ENCODE data around the gene NCAM1.

NCAM1 gene

GRCh38 chr11:113065330-113065729, 104.1 kb downstream of the NCAM1 start:
- Histone ChIP-seq H3K9ac (ENCODE audit: low read depth, low read length) (no peak overlapping the region), H3K4me3 (ENCODE audit: low read depth in 1 of 2, low read length in 2 of 2) (no peak overlapping the region), H3K27me3 (ENCODE audit: insufficient read depth, low read length, poor library complexity) (peaks cover 4% of the 10 kb centered on the region), H3K4me2 (ENCODE audit: insufficient read depth, low read length) (no peak overlapping the region), H3K27ac (ENCODE audit: low read length) (no peak overlapping the region), H4K20me1 (ENCODE audit: insufficient read depth, low read length) (no peaks in the 10 kb centered on the region), H2AFZ (ENCODE audit: low read depth, low read length) (no peak overlapping the region), H3K36me3 (ENCODE audit: insufficient read depth, low read length) (no peaks in the 10 kb centered on the region), H3K9me3 (ENCODE audit: insufficient read depth, low read length, severe bottlenecking) (no peaks in the 10 kb centered on the region), H3K79me2 (ENCODE audit: insufficient read depth, low read length) (no peaks in the 10 kb centered on the region), H3K4me1 (ENCODE audit: insufficient read depth, low read length) (no peaks in the 10 kb centered on the region)
- no peak for TF ChIP-seq CTCF (IDR thresholded peaks at IDR 0.05; ENCODE audit: borderline replicate concordance, extremely low read depth, low read length, poor library complexity, severe bottlenecking)
- TF ChIP-seq EZH2 (IDR thresholded peaks at IDR 0.05; ENCODE audit: borderline replicate concordance, low read depth, low read length, severe bottlenecking): no peak
- no peak for DNase-seq
- ATAC-seq (ENCODE audit: insufficient read depth, low read depth): no peak

- DNase-seq (no peak), ATAC-seq (ENCODE audit: insufficient read depth, low read depth) (no peak)
- Histone ChIP-seq H3K27ac (ENCODE audit: low read length) (no peak overlapping the region), H3K4me3 (ENCODE audit: low read depth in 1 of 2, low read length in 2 of 2) (no peak overlapping the region), H3K4me1 (ENCODE audit: insufficient read depth, low read length) (no peaks in the 10 kb centered on the region), H2AFZ (ENCODE audit: low read depth, low read length) (no peak overlapping the region), H3K27me3 (ENCODE audit: insufficient read depth, low read length, poor library complexity) (no peaks in the 10 kb centered on the region), H3K36me3 (ENCODE audit: insufficient read depth, low read length) (no peaks in the 10 kb centered on the region), H3K9me3 (ENCODE audit: insufficient read depth, low read length, severe bottlenecking) (no peaks in the 10 kb centered on the region), H3K4me2 (ENCODE audit: insufficient read depth, low read length) (no peak overlapping the region), H3K79me2 (ENCODE audit: insufficient read depth, low read length) (no peaks in the 10 kb centered on the region), H4K20me1 (ENCODE audit: insufficient read depth, low read length) (no peaks in the 10 kb centered on the region), H3K9ac (ENCODE audit: low read depth, low read length) (no peak overlapping the region)
- TF ChIP-seq EZH2 (IDR thresholded peaks at IDR 0.05; ENCODE audit: borderline replicate concordance, low read depth, low read length, severe bottlenecking): no peak
- TF ChIP-seq CTCF (IDR thresholded peaks at IDR 0.05; ENCODE audit: borderline replicate concordance, extremely low read depth, low read length, poor library complexity, severe bottlenecking): no peak
These were observed 111.1 kb downstream of the NCAM1 start for GRCh38 chr11:113072237-113072858.

- Histone ChIP-seq H3K79me2 (ENCODE audit: insufficient read depth, low read length) (no peaks in the 10 kb centered on the region), H3K4me3 (ENCODE audit: low read depth in 1 of 2, low read length in 2 of 2) (no peak overlapping the region), H3K27me3 (ENCODE audit: insufficient read depth, low read length, poor library complexity) (no peaks in the 10 kb centered on the region), H3K36me3 (ENCODE audit: insufficient read depth, low read length) (no peaks in the 10 kb centered on the region), H4K20me1 (ENCODE audit: insufficient read depth, low read length) (no peaks in the 10 kb centered on the region), H3K27ac (ENCODE audit: low read length) (no peak overlapping the region), H2AFZ (ENCODE audit: low read depth, low read length) (no peak overlapping the region), H3K4me1 (ENCODE audit: insufficient read depth, low read length) (no peaks in the 10 kb centered on the region), H3K4me2 (ENCODE audit: insufficient read depth, low read length) (no peak overlapping the region), H3K9ac (ENCODE audit: low read depth, low read length) (no peak overlapping the region), H3K9me3 (ENCODE audit: insufficient read depth, low read length, severe bottlenecking) (no peaks in the 10 kb centered on the region)
- TF ChIP-seq EZH2 (IDR thresholded peaks at IDR 0.05; ENCODE audit: borderline replicate concordance, low read depth, low read length, severe bottlenecking) (no peak), CTCF (IDR thresholded peaks at IDR 0.05; ENCODE audit: borderline replicate concordance, extremely low read depth, low read length, poor library complexity, severe bottlenecking) (no peak)
- no peak for DNase-seq
- ATAC-seq (ENCODE audit: insufficient read depth, low read depth): no peak
These were observed 112.2 kb downstream of the NCAM1 start for GRCh38 chr11:113073290-113073953.
